ENCODE results near the gene CLBA1. TPM values are rescaled to one million over a fixed set of nuclear protein-coding genes. Genes with fewer than 3 reads are reported as not detected.
"Not testable (repeated sequence)": the region's sequence is repeated elsewhere in the genome, so short reads cannot be mapped to it uniquely, and the experiment has no call there.

The CLBA1 gene
- total and polyA plus RNA-seq, 5 donors: 1.8 to 4.2 (median 3.1) TPM

DNA sequence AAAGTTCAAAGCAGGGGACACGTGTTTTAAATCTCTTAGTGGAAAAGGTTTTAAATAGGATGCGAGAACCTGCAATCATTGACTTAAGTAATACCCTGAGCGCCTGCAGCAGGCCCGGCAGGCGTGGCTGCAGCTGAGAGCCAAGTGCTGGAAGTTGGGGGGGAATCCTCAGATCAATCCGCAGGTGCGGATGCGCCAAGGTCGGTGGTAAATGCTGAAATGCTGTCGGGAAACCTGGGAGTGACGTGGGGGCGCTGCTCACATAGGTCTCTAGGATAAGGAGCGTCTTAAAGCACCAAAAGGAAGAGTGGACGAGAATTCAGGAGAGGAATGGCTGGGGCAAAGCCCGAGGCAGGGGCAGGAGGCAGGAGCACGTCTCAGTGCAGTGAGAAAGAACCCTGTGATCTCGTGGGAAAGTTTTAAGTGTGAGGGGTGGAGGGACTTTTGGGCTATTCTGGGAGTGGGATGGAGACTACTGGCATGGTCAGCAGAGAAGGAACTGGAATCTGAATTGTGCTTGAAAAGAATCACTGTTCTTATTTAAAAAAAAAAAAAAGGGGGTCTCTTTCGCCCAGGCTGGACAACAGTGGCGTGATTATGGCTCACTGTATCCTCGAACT lies 36.2 kb downstream of the CLBA1 start:
- DNase-seq (peak in 2 of 3 donors; percentile 61 to 77), ATAC-seq (no peak)
- intact Hi-C loops (cut with DNase I): no loop called here
- peak overlapping the region; percentile 73 for H3K4me3 ChIP-seq (ENCODE audit: low read length)
- H3K27me3 ChIP-seq (ENCODE audit: control insufficient read depth, insufficient read depth): no peaks in the 10 kb centered on the region
- peak overlapping the region; percentile 72 for H3K27ac ChIP-seq (ENCODE audit: low read length)
- peaks cover 3% of the 10 kb centered on the region for H3K4me1 ChIP-seq (ENCODE audit: control insufficient read depth, insufficient read depth, low read length)
- whole genome bisulfite sequencing: 9% methylated on average over 20 of the region's 20 CpGs
- no peaks in the 10 kb centered on the region for H3K9me3 ChIP-seq (ENCODE audit: control insufficient read depth, low read length)

DNA sequence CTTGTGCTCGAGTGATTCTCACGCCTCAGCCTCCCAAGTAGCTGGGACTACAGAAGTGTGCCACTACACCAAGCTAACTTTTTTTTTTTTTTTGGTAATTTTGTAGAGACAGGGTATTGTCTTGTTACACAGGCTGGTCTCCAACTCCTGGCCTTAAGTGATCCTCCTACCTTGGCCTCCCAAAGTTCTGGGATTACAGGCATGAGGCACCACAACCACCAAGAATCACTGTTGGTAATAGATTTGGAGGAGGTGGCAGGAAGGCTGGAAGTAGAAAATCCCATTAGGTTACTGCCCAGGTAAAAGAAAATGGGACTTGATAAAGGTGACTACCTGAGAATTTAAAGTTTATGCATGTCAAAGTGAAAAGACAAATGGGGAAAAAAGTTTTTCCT lies 36.7 kb downstream of the CLBA1 start:
- DNase-seq: no peak
- WGBS: 70% methylated on average over 2 of the region's 2 CpGs

DNA sequence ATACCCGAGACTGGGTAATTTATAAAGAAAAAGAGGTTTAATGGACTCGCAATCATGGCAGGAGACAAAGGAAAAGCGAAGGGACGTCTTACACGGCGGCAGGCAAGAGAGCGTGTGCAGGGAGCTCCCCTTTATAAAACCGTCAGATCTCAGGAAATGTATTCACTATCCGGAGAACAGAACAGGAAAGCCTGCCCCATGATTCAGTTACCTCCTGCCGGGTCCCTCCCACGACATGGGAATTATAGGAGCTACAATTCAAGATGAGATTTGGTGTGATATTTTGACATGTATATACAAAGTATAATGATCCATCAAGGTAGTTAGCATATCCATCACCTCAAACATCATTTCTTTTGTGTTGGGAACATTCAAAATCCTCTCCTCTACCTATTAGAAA lies 37.6 kb downstream of the CLBA1 start:
- Histone ChIP-seq H3K27ac (ENCODE audit: low read length) (no peak overlapping the region), H3K27me3 (ENCODE audit: control insufficient read depth, insufficient read depth) (no peaks in the 10 kb centered on the region), H3K4me3 (ENCODE audit: low read length) (no peak overlapping the region), H3K4me1 (ENCODE audit: control insufficient read depth, insufficient read depth, low read length) (peaks cover 3% of the 10 kb centered on the region), H3K9me3 (ENCODE audit: control insufficient read depth, low read length) (no peaks in the 10 kb centered on the region)
- no peak for ATAC-seq
- intact Hi-C loops (cut with DNase I): no loop called here
- DNase-seq: no peak
- 69% methylated on average over 11 of the region's 11 CpGs for WGBS

More for the DNA sequence above, 36.7 kb downstream of the CLBA1 start:
- H3K27ac ChIP-seq (ENCODE audit: low read length): no peak overlapping the region
- no peak overlapping the region for H3K4me3 ChIP-seq (ENCODE audit: low read length)
- peaks cover 3% of the 10 kb centered on the region for H3K4me1 ChIP-seq (ENCODE audit: control insufficient read depth, insufficient read depth, low read length)
- H3K9me3 ChIP-seq (ENCODE audit: control insufficient read depth, low read length): no peaks in the 10 kb centered on the region
- no peaks in the 10 kb centered on the region for H3K27me3 ChIP-seq (ENCODE audit: control insufficient read depth, insufficient read depth)
- no peak for ATAC-seq
- intact Hi-C loops (cut with DNase I): no loop called here

DNA sequence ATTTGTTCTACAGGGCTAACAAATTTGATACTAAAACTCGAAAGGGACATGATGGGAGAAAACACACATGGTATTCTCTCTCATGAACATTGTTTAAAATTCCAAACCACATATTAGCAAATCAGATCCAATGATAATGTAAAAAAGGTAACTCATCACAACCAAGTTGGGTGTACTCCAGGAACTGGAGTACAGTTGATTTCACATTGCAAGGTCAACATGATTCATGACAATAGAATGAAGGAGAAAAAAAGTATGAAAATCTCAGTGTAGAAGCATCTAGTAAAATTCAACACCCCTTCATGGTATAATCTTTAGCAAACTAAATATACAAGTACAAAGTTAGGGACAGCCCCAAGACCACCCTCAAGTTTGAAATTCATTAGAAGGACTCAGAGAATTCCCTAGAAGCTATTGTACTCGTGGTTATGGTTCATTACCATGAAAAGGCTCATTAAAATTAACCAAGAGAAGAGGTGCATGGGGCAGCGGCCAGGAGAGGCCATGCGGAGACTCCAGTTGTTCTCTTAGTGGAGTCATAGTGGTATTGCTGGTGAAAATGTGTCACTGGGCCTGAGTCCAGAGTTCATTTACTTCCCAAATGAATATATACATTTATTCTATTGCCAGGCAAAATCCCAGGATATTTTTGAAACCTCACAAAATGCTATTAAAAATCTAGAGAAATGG lies 38.3 kb downstream of the CLBA1 start:
- WGBS: 78% methylated on average over 4 of the region's 4 CpGs
- Histone ChIP-seq H3K27me3 (ENCODE audit: control insufficient read depth, insufficient read depth) (no peaks in the 10 kb centered on the region), H3K4me3 (ENCODE audit: low read length) (no peak overlapping the region), H3K4me1 (ENCODE audit: control insufficient read depth, insufficient read depth, low read length) (peaks cover 2% of the 10 kb centered on the region), H3K9me3 (ENCODE audit: control insufficient read depth, low read length) (no peaks in the 10 kb centered on the region), H3K27ac (ENCODE audit: low read length) (no peak overlapping the region)
- intact Hi-C loops (cut with DNase I): no loop called here
- DNase-seq: no peak
- ATAC-seq: no peak

GRCh38 chr14:105025429-105025828 lies 39.8 kb downstream of the CLBA1 start:
- WGBS: 96% methylated on average over 6 of the region's 6 CpGs
- H3K27me3 ChIP-seq (ENCODE audit: control insufficient read depth, insufficient read depth): no peaks in the 10 kb centered on the region
- intact Hi-C loops (cut with DNase I): no loop called here
- H3K4me3 ChIP-seq (ENCODE audit: low read length): no peak overlapping the region
- ATAC-seq: no peak
- H3K27ac ChIP-seq (ENCODE audit: low read length): no peak overlapping the region
- no peaks in the 10 kb centered on the region for H3K9me3 ChIP-seq (ENCODE audit: control insufficient read depth, low read length)
- peak in 1 of 3 donors; percentile 14 for DNase-seq
- H3K4me1 ChIP-seq (ENCODE audit: control insufficient read depth, insufficient read depth, low read length): no peaks in the 10 kb centered on the region

DNA sequence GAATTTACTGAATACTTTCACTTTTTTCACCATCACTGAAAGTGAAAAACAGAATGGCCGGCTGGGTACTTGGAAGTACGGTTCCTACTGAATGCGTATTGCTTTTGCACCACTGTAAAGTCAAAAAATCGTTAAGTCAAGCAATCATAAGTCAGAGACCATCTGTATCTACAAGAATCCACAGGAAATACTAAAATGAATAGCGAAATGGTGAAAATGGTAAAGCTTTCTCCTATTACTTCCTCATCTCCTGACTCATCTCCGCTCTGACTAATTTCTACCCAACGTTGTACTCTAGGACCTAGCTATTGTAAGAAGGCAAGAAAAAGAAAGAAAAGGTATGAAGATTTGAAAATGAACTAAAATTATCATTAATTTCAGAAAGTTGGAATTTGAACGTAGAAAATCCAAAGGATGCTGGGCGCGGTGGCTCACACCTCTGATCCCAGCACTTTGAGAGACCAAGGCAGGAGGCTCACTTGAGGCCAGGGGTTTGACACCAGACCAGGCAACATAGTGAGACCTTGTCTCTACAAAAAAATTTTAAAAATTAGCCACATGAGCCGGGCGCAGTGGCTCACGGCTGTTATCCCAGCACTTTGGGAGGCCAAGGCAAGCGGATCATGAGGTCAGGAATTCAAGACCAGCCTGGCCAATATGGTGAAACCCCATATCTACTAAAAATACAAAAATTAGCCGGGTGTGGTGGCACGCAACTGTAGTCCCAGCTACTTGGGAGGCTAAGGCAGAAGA lies 40.6 kb downstream of the CLBA1 start:
- 89% methylated on average over 16 of the region's 16 CpGs for WGBS
- intact Hi-C loops (cut with DNase I): no loop called here
- H3K27me3 ChIP-seq (ENCODE audit: control insufficient read depth, insufficient read depth): no peaks in the 10 kb centered on the region
- H3K27ac ChIP-seq (ENCODE audit: low read length): no peak overlapping the region
- ATAC-seq: no peak
- no peaks in the 10 kb centered on the region for H3K4me1 ChIP-seq (ENCODE audit: control insufficient read depth, insufficient read depth, low read length)
- no peaks in the 10 kb centered on the region for H3K9me3 ChIP-seq (ENCODE audit: control insufficient read depth, low read length)
- no peak overlapping the region for H3K4me3 ChIP-seq (ENCODE audit: low read length)
- DNase-seq: peak in 1 of 3 donors; percentile 16

DNA sequence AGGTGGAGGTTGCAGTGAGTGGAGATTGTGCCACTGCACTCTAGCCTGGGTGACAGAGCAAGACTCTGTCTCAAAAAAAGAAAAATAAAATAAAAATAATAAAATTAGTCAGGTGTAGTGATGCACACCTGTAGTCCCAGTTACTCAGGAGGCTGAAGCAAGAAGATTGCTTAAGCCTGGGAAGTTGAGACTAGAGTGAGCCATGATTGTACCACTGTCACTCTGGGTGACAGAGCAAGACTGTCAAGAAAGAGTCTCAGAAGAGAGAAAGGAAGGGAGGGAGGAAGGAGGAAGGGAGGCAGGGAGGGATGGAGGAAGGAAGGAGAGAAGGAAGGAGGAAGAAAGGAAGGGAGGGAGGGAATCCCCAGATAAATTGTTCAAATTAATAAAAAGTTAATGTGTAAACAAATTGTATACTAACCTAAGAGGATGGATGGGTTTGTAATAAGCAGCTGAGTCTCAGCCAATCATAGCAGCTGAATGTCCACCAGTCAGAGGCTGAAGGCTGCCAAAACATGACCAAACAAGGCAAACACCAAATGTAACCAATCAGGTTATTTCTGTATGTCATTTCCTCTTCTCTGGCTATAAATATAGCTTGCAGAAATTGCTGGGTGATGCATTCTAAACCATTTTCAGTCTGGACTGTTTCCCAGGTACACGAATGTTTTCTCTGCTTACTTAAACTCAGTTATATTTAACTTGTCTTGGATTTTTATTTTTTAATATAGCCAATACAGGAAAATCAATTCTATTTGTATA lies 41.4 kb downstream of the CLBA1 start:
- H3K27ac ChIP-seq (ENCODE audit: low read length): no peak overlapping the region
- ATAC-seq: no peak

GRCh38 chr14:105027718-105028117 lies 42.1 kb downstream of the CLBA1 start:
- H3K4me3 ChIP-seq (ENCODE audit: low read length); ATAC-seq; H3K4me1 ChIP-seq (ENCODE audit: control insufficient read depth, insufficient read depth, low read length); DNase-seq; intact Hi-C loops (cut with DNase I); H3K9me3 ChIP-seq (ENCODE audit: control insufficient read depth, low read length); H3K27me3 ChIP-seq (ENCODE audit: control insufficient read depth, insufficient read depth); H3K27ac ChIP-seq (ENCODE audit: low read length): not testable (repeated sequence)
- 70% methylated on average over 4 of the region's 4 CpGs for WGBS

More for the DNA sequence above, 41.4 kb downstream of the CLBA1 start:
- H3K9me3 ChIP-seq (ENCODE audit: control insufficient read depth, low read length): no peaks in the 10 kb centered on the region
- DNase-seq: no peak
- 25% methylated on average over 1 of the region's 1 CpG for WGBS
- H3K4me3 ChIP-seq (ENCODE audit: low read length): no peak overlapping the region
- H3K4me1 ChIP-seq (ENCODE audit: control insufficient read depth, insufficient read depth, low read length): no peaks in the 10 kb centered on the region
- no peaks in the 10 kb centered on the region for H3K27me3 ChIP-seq (ENCODE audit: control insufficient read depth, insufficient read depth)
- intact Hi-C loops (cut with DNase I): no loop called here

- Histone ChIP-seq H3K4me1 (ENCODE audit: control insufficient read depth, insufficient read depth, low read length) (no peaks in the 10 kb centered on the region), H3K4me3 (ENCODE audit: low read length) (no peak overlapping the region), H3K27ac (ENCODE audit: low read length) (no peak overlapping the region), H3K9me3 (ENCODE audit: control insufficient read depth, low read length) (no peaks in the 10 kb centered on the region), H3K27me3 (ENCODE audit: control insufficient read depth, insufficient read depth) (no peaks in the 10 kb centered on the region)
- peak in 1 of 3 donors; percentile 48 for DNase-seq
- intact Hi-C loops (cut with DNase I): no loop called here
- 83% methylated on average over 12 of the region's 12 CpGs for WGBS
- ATAC-seq: no peak
Observed at GRCh38 chr14:105028251-105028927, 42.8 kb downstream of the CLBA1 start.

DNA sequence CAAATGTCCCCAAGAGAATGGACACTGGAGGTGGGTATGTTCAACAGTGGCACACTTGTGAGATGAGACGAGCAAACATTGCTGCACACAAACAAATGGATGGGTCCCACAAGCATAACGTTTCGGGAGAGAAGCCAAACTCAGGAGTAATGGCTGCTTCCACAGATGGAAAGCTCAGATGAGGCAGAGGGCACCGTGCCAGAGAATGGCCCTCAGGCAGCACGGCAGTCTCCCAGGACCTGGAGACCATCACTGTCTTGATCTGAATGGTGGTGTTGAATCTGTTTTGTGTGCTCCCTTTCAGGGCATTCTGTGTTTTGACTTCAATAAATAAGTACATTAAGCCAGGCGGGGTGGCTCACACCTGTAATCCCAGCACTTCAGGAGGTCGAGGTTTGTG lies 43.8 kb downstream of the CLBA1 start:
- Histone ChIP-seq H3K4me1 (ENCODE audit: control insufficient read depth, insufficient read depth, low read length) (no peaks in the 10 kb centered on the region), H3K4me3 (ENCODE audit: low read length) (no peak overlapping the region), H3K27me3 (ENCODE audit: control insufficient read depth, insufficient read depth) (no peaks in the 10 kb centered on the region), H3K27ac (ENCODE audit: low read length) (no peak overlapping the region), H3K9me3 (ENCODE audit: control insufficient read depth, low read length) (no peaks in the 10 kb centered on the region)
- DNase-seq (peak in 1 of 3 donors; percentile 21), ATAC-seq (no peak)
- 86% methylated on average over 7 of the region's 7 CpGs for WGBS
- intact Hi-C loops (cut with DNase I): no loop called here

Measured in right cardiac atrium (tissue), 5 donors.